Measurements from ENCODE around the gene AHI1. TPM values are rescaled to one million over a fixed set of nuclear protein-coding genes. Genes with fewer than 3 reads are reported as not detected.

The AHI1 gene
- total and polyA plus RNA-seq, 2 donors (not counting 1 experiment from before 2014, with no cell fraction given), result 8.3 to 61.7 TPM

DNA sequence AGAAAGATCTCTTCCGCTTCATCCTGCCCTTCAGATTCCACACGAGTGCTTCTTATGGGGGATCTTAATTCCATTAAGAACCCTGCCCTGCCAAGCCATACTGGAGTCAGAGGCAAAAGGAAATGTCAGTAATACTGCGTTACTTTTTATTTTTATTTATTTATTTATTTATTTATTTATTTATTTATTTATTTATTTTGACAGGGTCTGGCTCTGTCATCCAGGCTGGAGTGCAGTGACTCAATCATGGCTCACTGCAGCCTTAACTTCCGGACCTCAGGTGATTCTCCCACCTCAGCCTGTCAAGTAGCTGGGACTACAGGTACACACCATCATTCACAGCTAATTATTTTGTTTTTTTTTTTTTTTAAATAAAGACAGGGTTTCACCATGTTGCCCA, 236.9 kb downstream of the AHI1 start:
- POLR2A ChIA-PET, result no interaction called here

DNA sequence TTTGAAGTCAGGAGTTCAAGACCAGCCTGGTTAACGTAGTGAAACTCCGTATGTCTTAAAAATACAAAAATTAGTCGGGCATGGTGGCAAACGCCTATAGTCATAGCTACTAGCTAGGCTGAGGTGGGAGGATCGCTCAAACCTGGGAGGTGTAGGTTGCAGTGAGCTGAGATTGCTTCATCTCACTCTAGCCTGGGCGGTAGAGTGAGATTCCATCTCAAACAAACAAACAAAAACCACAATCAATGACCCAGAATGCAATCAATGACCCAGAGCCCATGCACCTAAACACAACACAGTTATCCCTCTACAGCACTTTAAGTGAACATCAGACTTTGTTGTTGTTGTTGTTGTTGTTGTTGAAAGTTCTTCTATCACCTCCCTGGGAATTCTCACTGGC, 238.6 kb downstream of the AHI1 start:
- no peaks in the 10 kb centered on the region for H4K20me1 ChIP-seq (ENCODE audit: control insufficient read depth, insufficient read depth, low read length, poor library complexity, severe bottlenecking)
- 92% methylated on average over 4 of the region's 6 CpGs for WGBS (ENCODE audit: insufficient coverage)
- H3K36me3 ChIP-seq (replicated peaks in 1 of 2; ENCODE audit: control extremely low read depth in 1 of 2, control insufficient read depth in 1 of 2, extremely low read depth in 1 of 2, insufficient read depth in 2 of 2, low read length in 1 of 2), result no peaks in the 10 kb centered on the region
- DNase-seq, result no peak
- POLR2A ChIA-PET, result no interaction called here
- H3K9me3 ChIP-seq (ENCODE audit: control extremely low read depth in 1 of 3, control insufficient read depth in 2 of 3, insufficient read depth in 1 of 3, low read length in 2 of 3), result peaks cover 0 to 3% (median 0%) of the 10 kb centered on the region in 3 donors
- H3K27me3 ChIP-seq (replicated peaks in 1 of 4; ENCODE audit: control extremely low read depth in 1 of 4, control insufficient read depth in 3 of 4, insufficient read depth in 4 of 4, low read length in 3 of 4), result peaks cover 0 to 3% (median 0%) of the 10 kb centered on the region in 4 experiments
- H2AFZ ChIP-seq (ENCODE audit: insufficient read depth, low read depth, low read length, poor library complexity, severe bottlenecking), result no peak overlapping the region
- Mint-ChIP-seq H3K27me3 (peaks cover 4% of the 10 kb centered on the region), H3K4me3 (no peak overlapping the region), H3K27ac (no peak overlapping the region), H3K9me3 (ENCODE audit: insufficient read depth) (no peaks in the 10 kb centered on the region), H3K4me1 (no peaks in the 10 kb centered on the region)
- intact Hi-C loops (cut with micrococcal nuclease), result no loop called here
- no peak overlapping the region for H3K9ac ChIP-seq (ENCODE audit: low read length)
- H3K4me3 ChIP-seq (ENCODE audit: control extremely low read depth in 1 of 5, extremely low read depth in 1 of 5, insufficient read depth in 1 of 5, low read depth in 2 of 5, low read length in 4 of 5), result no peak overlapping the region
- H3K4me2 ChIP-seq (replicated peaks; ENCODE audit: low read depth, low read length, poor library complexity, severe bottlenecking), result no peak overlapping the region
- no peak for TF ChIP-seq EZH2 (IDR thresholded peaks at IDR 0.05; ENCODE audit: borderline replicate concordance, insufficient read depth, low read depth, low read length, poor library complexity, severe bottlenecking)
- TF ChIP-seq, protein P1, sequence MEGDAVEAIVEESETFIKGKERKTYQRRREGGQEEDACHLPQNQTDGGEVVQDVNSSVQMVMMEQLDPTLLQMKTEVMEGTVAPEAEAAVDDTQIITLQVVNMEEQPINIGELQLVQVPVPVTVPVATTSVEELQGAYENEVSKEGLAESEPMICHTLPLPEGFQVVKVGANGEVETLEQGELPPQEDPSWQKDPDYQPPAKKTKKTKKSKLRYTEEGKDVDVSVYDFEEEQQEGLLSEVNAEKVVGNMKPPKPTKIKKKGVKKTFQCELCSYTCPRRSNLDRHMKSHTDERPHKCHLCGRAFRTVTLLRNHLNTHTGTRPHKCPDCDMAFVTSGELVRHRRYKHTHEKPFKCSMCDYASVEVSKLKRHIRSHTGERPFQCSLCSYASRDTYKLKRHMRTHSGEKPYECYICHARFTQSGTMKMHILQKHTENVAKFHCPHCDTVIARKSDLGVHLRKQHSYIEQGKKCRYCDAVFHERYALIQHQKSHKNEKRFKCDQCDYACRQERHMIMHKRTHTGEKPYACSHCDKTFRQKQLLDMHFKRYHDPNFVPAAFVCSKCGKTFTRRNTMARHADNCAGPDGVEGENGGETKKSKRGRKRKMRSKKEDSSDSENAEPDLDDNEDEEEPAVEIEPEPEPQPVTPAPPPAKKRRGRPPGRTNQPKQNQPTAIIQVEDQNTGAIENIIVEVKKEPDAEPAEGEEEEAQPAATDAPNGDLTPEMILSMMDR (IDR thresholded peaks at IDR 0.05), result no peak
- H3K27ac ChIP-seq (ENCODE audit: low read length in 2 of 2), result no peak overlapping the region
- CTCF ChIA-PET, result interaction anchor here (1.2 to 1.4 kb wide), 2 partner anchors 22 to 116 kb away, joined by 3 read pairs; no protein-coding TSS in a partner anchor
- no peaks in the 10 kb centered on the region for H3K4me1 ChIP-seq (ENCODE audit: control insufficient read depth in 2 of 2, insufficient read depth in 2 of 2, low read length in 2 of 2)
- no peak for ATAC-seq (ENCODE audit: low read depth)
- H3K79me2 ChIP-seq (ENCODE audit: control insufficient read depth, insufficient read depth, low read length), result no peaks in the 10 kb centered on the region

More for the DNA sequence above, 236.9 kb downstream of the AHI1 start:
- H3K9me3 Mint-ChIP-seq (ENCODE audit: insufficient read depth), result no peaks in the 10 kb centered on the region
- Histone ChIP-seq H3K79me2 (ENCODE audit: control insufficient read depth, insufficient read depth, low read length) (no peaks in the 10 kb centered on the region), H3K9me3 (ENCODE audit: control extremely low read depth in 1 of 3, control insufficient read depth in 2 of 3, insufficient read depth in 1 of 3, low read length in 2 of 3) (peaks cover 0 to 3% (median 0%) of the 10 kb centered on the region in 3 donors), H3K36me3 (replicated peaks in 1 of 2; ENCODE audit: control extremely low read depth in 1 of 2, control insufficient read depth in 1 of 2, extremely low read depth in 1 of 2, insufficient read depth in 2 of 2, low read length in 1 of 2) (no peaks in the 10 kb centered on the region), H3K4me1 (ENCODE audit: control insufficient read depth in 2 of 2, insufficient read depth in 2 of 2, low read length in 2 of 2) (peaks cover 3% of the 10 kb centered on the region in 2 donors), H4K20me1 (ENCODE audit: control insufficient read depth, insufficient read depth, low read length, poor library complexity, severe bottlenecking) (no peaks in the 10 kb centered on the region), H2AFZ (ENCODE audit: insufficient read depth, low read depth, low read length, poor library complexity, severe bottlenecking) (no peak overlapping the region), H3K4me2 (replicated peaks; ENCODE audit: low read depth, low read length, poor library complexity, severe bottlenecking) (no peak overlapping the region), H3K27me3 (replicated peaks in 1 of 4; ENCODE audit: control extremely low read depth in 1 of 4, control insufficient read depth in 3 of 4, insufficient read depth in 4 of 4, low read length in 3 of 4) (peaks cover 0 to 3% (median 0%) of the 10 kb centered on the region in 4 experiments), H3K27ac (ENCODE audit: low read length in 2 of 2) (no peak overlapping the region), H3K9ac (ENCODE audit: low read length) (no peak overlapping the region), H3K4me3 (ENCODE audit: control extremely low read depth in 1 of 5, extremely low read depth in 1 of 5, insufficient read depth in 1 of 5, low read depth in 2 of 5, low read length in 4 of 5) (no peak overlapping the region)
- no peak for ATAC-seq (ENCODE audit: low read depth)
- peaks cover 4% of the 10 kb centered on the region for H3K4me1 Mint-ChIP-seq
- H3K27ac Mint-ChIP-seq, result no peak overlapping the region
- CTCF ChIA-PET, result no interaction called here
- no CpG with 5 or more reads among the region's 4 CpGs for WGBS (ENCODE audit: insufficient coverage)
- peaks cover 4% of the 10 kb centered on the region for H3K27me3 Mint-ChIP-seq
- H3K4me3 Mint-ChIP-seq, result no peak overlapping the region
- intact Hi-C loops (cut with micrococcal nuclease), result no loop called here
- TF ChIP-seq, protein P1 (IDR thresholded peaks at IDR 0.05), result no peak
- TF ChIP-seq EZH2 (IDR thresholded peaks at IDR 0.05; ENCODE audit: borderline replicate concordance, insufficient read depth, low read depth, low read length, poor library complexity, severe bottlenecking), result no peak
- DNase-seq, result no peak

Measured in B cell (primary cell).